DMS79 treated with DMSO at 0.1 percent for 48 hours (cell line): ENCODE data around the gene PREX1.
"Not testable (repeated sequence)": the region's sequence is repeated elsewhere in the genome, so short reads cannot be mapped to it uniquely, and the experiment has no call there.

Source experiments
- DNase-seq: peaks from one replicate; lab custom pipeline; 2025; lab: John Stamatoyannopoulos, UW

PREX1 gene

DNA sequence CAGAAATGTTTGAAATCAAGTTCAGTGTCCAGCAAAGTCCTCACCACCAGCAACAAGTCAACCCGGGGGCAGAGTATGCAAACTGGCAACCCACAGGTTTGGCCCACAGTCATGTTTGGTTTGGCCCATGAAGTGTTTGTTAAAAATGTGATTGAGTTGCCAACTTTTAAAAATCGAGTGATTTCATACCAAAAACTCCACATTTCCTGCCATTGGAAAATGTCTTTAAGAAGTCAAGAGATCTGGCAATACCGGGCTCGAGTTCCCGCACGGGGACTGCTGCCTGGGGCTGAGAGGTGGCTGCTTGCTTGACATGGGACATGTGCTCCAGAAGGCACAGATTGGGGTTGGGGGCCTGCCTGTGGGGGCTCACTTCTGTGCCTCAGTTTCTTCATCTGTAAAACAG, 36.1 kb downstream of the PREX1 start:
- no peak for DNase-seq

DNA sequence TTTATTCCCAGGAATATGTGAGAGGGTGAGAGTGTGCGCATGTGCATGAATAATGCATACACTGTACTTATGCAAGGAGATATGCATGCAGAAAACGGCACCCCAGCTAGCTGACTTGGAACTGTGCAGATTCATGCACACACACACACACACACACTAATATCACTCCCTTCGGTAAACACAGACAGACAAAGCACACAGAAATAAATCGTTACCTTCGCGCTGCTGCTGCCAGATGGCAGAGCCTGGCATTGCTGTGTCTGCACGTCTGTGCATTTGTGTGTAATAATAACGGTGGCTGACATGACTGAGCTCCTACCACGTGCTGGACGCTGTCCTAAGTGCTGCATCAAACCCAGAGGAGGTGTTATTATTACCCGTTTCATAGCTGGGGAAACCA, 36.8 kb downstream of the PREX1 start:
- DNase-seq = peak; percentile 59

DNA sequence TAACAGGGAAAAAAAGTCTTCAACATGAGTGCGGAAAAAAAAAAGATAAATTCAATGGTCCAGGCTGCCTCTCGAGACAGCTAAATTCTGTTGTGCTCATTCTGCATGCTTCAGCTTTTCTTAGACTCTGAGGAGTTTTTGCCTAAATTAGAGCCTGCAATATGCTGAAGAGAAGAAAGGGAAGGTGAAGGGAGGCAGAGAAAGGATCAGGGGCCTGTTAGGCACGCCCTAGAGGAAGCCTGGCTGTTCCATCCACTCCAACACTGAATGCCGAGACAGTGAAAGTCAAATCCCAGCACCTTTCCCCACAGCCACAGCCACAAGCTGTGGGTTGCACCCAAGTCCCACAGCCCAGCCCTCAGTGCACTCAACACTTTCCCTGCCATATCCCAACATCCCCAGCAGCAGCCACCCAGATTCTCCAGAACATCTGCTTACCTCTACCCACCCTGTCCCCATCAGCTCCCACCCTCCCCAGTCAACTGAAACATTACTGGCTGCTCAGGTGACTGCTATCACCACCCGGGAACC, 37.3 kb downstream of the PREX1 start:
- peak; percentile 13 for DNase-seq

DNA sequence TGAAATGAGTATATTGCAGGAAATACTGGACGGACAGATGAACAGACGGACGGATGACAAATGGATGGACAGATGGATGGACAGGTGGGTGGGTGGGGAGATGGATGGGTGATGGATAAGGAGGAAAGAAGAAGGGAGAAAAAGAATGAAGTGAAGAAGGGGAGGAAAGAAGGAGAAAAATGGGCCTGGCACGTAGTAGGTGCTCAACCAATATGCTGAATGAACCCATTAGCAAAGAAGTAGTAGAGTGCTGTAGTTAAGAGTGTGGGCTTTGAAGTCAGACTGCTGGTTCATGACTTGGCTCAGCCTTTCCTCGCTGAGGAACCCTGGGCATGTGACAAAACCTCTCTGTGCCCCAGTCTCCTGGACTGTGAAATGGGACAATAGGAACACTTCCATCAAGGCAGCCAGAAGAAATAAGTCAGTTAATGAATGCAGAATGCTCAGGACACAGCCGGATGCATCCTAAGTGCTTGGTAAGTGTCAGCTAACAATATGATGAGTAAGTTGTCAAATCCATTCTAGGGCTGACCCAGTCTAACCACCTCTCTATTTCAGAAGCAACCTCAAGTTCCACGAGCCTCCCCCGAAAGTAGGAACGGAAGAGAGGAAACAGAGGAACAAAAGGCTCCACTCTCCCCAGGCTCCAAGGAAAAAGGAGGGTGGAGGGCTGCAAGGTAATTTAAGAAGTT, 37.9 kb downstream of the PREX1 start:
- no peak for DNase-seq

DNA sequence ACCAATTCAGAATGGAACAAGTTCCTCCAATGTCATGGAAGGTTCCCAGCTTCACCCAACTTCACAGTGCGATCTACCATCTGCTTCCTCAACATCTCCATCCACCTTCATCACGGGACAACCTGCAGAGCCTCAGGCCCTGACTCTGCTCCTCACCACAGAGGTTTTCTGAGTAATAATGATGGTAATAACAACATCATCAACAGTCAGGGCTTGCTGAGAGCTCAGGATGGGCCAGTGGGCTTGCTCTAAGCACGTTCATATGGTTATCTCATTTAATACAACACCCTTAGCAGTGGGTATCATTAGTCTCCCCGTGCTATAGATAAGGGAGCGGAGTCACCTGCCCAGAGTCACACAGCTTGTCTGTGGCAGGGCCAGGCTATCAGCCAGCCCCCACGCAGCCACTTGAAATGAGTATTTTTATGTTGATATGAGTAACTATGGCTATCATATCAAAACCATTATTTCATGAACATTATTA, 38.6 kb downstream of the PREX1 start:
- DNase-seq = no peak

DNA sequence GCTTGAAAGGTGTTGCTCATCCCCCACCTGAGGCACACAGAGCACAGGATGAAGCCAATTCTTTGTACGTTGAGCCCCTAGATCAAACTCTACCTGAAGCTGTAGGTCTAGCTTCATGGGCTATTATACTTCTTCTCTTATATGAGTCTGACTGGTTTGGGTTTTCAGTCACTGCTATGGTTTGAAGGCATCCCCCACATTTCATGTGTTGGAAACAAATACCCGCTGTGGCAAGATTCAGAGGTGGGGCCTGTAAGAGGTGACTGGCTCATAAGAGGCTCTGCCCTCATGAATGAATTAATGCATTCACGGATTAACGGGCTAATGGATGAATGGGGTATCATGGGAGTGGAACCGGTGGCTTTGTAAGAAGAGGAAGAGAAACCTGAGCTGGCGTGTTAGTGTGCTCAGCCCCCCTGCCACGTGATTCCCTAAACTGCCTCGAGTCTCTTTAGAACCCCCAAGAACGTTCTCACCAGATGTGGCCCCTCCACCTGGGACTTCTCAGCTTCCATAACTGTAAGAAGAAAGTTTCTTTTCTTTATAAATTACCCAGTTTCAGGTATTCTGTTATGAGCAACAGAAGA, 39.2 kb downstream of the PREX1 start:
- no peak for DNase-seq

DNA sequence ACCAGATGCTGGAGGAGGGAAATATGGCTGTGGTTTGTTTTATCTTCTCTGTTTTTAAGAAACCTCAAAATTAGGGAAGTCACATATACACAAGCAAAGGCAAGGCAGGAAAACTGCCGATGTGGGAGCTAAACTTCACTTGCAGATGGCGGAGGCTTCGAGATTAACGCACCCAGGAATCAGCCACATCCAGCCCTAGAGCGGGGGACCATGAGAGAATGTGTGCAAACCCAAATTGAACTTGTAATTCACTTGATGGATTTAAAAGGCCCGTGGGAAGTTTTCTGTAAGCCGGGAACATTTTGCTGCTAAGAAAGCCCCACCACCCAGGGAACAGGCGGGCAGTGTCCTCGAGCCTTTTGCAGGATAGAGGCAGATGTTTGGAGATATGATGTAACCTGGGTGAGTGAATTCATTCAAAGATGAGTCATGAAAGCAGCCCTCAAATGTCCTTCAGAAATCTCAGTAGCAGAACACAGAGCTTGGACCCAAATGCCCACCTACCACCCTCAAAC, 39.9 kb downstream of the PREX1 start:
- no peak for DNase-seq

DNA sequence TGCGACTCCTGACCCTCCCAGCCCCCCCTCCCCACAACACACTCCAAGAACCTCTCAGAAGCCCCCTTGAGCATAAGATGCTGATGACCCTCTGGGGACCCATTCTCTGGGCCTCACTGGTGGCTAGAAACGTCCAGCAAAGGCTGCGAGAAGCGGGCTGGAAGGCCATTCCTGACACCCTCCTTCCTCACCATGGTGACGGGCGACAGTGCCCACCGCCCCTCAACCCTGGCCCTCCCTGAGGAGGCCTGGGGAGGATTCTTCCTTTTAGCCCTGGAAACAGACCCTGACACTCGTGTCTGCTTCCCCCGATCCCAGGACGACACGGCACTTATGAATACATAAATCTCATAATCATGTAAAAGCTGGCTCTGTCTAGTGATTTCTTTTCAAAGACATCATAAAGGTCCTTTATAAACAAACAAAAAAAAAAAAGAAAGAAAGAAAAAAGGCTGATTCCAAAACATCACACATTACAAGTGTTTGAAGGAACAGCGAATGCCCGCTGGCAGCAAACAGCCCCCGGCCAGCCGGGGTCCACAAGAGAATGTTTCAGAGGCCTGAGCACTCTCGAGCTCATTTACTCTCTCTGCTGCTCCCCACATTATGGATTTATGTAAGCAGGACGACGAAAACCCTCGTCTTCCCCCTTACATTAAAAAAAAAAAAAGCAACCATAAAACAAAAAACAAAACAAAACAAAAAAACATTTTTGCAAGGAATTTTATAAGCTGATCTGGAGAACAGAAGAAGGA, 40.7 kb downstream of the PREX1 start:
- DNase-seq = no peak

DNA sequence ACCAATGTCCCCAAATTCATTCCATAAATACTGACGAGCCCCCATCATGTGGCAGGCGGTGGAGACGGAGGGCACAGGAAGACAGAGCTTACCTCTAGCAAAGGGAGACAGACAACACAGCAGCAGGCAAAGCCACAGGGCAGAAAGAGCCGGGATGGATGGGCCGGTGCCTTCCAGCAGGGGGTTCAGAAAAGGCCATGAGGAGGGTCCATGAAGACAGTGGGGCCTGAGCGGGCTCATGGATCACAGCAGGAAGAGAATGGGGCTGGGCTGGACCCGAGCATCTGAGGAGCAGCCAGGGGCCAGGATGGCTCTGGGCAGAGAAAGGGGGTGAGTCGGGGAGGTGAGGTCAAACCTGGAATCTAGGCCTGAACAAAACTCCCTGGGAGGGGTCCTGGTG, 42.0 kb downstream of the PREX1 start:
- no peak for DNase-seq

DNA sequence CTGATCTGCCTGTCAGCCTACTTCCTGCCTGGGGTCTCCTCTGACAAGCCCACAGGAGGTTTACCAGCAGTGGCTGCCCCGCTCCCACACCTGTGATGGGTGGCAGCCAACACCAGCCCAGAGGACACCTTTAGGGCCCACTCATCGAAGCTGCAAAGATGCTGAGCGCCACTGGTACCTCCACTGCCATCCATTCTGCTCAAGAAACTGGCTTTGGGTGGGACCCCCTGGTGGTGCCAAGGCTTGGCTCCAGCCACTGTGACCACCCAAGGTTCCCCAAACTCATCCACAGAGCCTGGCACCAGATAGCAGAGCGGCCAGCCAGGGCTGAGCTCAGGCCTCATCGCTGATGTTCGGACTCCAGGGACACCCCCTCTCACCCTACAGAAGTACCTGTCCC, 42.5 kb downstream of the PREX1 start:
- DNase-seq = no peak

DNA sequence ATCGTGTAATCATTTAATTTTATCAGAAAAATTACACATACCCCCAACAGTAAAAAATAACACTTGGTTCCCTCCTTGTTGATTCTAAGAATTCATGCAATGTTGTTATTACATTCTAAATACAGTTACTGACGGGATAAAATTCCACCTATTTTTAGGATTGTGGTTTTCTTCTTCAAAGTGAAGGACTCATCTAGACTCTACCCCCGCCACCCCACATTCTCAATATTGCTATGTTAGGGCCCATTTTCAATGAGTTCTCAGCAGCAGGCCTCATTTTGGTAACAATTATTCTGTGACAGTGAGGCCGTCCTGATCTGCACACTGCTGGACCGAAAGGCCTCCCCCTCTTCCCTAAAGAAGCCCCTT, 43.5 kb downstream of the PREX1 start:
- no peak for DNase-seq

DNA sequence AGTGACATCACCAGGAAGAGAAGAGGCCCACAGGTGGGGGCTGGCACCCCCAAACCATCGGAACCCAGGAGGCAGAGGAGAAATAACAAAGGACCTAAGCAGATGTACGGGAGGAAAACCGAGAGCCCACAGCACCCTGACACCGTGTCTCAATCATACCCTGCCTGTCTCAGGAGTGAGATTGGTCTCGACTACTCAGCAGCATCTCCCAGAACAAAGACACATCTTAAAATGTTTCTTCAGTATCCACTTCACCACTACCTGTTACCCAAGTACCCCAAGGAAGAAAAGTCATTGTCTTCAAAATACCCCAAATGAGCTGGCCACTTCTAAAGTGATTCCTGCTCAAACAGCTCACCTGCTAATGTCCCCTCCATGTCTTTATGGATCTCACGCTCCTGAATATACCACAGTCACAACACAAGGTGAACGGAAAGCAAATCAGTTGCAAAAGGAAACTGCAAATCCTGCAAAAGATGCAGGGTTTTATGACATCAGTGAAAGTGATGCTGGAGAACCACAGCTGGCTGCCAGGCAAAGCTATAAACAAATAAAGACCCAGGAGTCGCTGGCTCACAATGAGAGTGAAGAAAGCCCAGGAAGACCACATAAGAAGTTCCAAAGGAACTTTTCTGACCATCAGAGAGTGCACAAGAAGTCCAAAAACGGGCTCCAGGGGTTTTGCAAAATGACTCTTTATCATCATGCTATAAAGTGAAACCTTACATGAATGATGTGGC, 44.1 kb downstream of the PREX1 start:
- no peak for DNase-seq

DNA sequence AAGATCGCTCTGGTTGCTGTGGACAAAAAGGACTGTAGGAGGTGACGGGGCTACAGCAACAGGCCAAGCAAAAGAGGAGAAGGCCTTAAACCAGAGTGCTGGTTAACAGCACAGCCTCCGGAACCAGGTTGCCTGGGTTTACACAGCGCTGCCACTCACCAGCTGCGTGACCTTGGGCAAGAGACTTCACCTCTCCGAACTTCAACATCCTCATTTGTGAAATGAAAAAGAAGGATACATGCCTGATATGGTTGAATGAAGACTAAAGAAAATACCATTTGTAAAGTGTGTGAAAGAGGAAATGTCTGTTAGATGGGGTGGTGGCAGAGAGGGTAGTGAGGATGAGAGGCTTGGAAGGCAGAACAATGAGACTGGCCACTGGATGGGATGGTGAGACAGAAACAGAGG, 44.9 kb downstream of the PREX1 start:
- DNase-seq = no peak

DNA sequence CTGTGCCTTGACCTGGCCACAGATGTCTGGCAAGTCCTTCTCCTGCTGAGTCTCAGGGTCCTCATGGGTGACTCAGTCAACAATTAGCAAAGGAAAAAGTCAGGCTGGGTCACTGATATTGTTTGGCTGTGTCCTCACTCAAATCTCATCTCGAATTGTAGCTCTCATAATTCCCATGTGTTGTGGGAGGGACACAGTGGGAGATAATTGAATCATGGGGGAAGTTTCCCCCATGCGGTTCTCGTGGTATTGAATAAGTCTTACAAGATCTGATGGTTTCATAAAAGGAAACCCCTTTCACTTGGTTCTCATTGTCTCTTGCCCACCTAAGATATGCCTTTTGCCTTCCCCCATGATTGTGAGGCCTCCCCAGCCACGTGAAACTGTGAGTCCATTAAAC, 45.7 kb downstream of the PREX1 start:
- DNase-seq = no peak

DNA sequence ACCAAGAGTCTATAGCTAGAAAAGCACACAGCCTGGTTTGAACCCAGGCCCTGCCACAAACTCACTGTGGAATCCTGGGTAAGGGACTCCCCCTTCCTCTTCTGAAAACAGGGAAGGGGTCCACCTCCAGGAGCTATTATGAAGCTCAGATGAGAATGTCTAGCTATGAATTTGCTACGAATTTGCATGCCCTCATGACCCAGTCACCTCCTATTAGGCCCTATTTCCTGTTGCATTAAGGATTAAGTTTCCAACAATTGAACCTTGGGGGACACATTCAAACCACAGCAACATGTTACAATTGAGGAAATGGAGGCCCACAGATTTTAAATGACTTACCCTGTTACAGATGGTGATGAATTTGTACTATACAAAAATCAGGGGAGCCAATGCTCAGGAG, 46.2 kb downstream of the PREX1 start:
- no peak for DNase-seq

DNA sequence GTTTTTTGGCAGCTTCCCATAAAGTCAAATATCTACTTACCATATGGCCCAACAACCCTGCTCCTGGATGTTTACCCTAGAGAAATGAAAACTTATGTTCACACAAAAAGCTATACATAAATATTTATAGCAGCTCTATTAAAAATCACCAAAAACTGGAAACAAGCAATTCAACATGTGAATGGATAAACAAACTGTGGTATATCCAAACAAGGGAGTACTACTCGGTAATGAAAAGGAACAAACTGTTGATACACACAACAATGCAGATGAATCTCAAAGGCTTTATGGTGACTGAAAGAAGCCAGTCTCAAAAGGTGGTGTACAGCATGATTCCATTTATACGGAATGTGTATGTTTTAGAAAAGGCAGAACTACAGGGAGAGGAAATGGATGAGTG, 48.4 kb downstream of the PREX1 start:
- no peak for DNase-seq

DNA sequence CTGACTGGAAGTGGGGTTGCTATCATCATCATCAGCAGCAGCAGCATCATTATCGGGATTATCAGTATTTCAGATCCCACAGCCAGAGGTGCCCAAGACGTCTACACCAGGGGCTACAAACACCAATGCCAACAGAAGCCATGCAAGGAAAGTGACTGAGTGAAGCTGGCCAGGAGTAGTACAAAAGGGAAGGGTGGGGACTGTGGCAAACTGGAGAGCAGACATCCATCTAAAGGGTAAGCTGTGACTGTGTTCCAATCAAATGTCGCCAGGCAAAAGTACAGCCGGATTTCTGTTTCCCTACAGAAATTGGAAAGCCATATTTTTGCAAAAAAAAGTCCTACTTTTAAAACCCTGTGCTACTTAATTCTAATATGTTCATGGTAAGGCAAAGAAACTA, 50.0 kb downstream of the PREX1 start:
- DNase-seq = no peak

DNA sequence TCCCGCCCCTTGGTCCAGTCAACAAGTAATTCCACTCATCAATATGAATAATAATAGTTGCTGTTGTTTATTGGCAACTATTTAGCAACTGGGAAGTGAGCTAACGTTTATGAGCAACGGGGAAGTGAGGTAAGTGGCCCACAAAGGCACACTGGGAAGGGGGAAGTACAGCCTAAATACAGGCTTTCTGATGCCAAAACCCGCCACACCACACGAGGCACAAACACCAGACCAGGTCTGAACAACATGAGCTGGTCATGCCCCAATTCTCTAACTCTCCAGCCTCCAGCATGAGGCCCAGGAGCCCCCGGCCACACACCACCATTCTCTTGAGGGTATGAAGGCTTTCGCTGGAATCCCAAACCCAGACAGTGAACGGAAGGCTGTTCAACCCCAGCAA, 50.8 kb downstream of the PREX1 start:
- no peak for DNase-seq

DNA sequence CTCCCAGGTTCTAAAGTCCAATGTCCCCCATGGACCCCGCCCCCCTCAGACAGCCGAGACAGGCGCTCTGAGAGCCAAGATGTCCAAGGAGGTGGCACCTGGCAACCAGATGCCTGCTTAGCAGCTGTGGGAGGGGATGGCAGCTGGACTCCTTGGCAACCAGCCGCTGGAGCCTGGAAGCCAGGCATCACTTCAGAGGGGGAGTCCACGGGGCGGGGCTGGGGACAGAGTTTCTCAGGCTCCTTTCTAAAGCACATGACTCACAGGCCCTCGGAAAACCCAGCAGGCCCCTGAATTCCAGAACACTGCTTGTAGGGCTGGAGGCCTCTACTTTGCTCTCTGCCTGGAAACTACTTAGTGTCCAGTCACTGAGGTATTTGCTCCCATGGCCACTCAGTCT, 51.5 kb downstream of the PREX1 start:
- no peak for DNase-seq

DNA sequence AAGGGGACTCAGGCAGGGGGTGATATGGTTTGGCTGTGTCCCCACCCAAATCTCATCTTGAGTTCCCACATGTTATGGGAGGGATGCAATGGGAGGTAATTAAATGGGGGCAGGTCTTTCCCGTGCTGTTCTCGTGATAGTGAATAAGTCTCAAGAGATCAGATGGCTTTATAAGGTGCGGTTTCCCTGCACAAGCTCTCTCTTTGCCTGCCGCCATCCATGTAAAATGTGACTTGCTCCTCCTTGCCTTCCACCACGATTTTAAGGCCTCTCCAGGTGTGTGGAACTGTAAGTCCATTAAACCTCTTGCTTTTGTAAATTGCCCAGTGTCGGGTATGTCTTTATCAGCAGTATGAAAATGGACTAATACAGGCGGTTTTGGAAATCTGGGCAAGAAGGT, 52.3 kb downstream of the PREX1 start:
- not testable (repeated sequence) for DNase-seq

DNA sequence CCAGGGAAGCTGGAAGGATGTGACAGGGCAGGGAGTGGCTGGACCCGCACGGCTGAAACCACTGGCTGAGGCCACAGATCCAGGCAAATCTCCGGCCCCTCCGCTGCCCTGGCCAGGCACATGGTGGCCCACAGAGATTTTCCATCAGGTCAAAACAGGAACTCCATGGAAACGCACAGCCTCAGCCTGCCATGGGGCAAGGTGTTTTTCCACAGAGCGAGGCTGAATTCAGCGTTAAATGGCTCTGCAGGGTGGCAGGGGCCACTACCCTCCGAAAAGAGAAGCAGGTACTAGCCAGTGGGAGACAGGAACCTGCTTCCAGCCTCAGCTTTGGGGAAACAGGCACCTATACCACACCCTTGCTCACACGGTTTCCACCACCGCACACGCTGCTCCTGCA, 53.1 kb downstream of the PREX1 start:
- no peak for DNase-seq

DNA sequence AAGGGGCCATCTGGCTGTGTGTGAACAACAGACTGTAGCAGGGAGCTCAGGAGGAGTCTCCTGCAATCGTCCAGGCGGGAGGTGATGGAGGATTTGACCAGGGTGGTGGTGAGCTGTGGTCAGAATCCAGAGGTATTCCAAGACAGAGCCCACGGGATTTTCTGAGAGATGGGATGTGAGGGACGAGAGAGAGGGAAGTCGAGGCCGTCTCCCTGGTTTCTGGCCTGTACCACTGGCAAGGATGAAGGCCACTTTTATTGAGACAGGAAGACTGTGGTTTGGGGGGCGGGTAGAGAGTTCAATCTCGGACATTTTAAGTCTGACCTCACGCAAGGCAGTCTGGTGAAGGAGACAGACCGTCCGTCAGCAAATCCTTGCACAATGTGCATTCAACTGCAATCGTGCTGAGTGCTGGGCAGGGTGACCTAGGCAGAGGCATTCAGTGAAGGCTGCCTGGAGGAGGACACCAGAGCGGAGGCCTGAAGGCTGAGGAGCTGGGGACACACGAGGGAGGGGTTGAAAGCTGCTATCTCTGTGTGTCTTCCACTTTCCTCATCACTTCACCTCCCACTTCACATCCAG, 53.9 kb downstream of the PREX1 start:
- no peak for DNase-seq
